ENCODE measurements around the gene HPS5.

The HPS5 gene

GRCh38 chr11:18233912-18234311 lies 88.0 kb downstream of the HPS5 start:
- TF ChIP-seq GATA3 (IDR thresholded peaks at IDR 0.05; ENCODE audit: low read depth, low read length) (no peak), GATA2 (IDR thresholded peaks at IDR 0.05; ENCODE audit: low read depth, low read length) (no peak)

- TF ChIP-seq GATA3 (IDR thresholded peaks at IDR 0.05; ENCODE audit: low read depth, low read length) = no peak
- TF ChIP-seq GATA2 (IDR thresholded peaks at IDR 0.05; ENCODE audit: low read depth, low read length) = no peak
Measured at GRCh38 chr11:18230859-18231258, 91.1 kb downstream of the HPS5 start.

- TF ChIP-seq GATA2 (IDR thresholded peaks at IDR 0.05; ENCODE audit: low read depth, low read length) = no peak
- TF ChIP-seq GATA3 (IDR thresholded peaks at IDR 0.05; ENCODE audit: low read depth, low read length) = no peak
Measured at GRCh38 chr11:18229501-18229900, 92.4 kb downstream of the HPS5 start.
